ENCODE measurements around the gene RTN1.
A peak's percentile ranks its signal among the peaks of the same experiment; 100 is the strongest.

The RTN1 gene

GRCh38 chr14:59870277-59871165 is at the start of gene RTN1:
TSS of gene RTN1 (minus strand) at chr14:59870776. CDS start at chr14:59870630, 146 bp downstream.
- peak; percentile 25 for DNase-seq

GRCh38 chr14:59920378-59920683 is 49.8 kb upstream of the RTN1 start:
- DNase-seq, result no peak

- peak; percentile 67 for DNase-seq
Measured at GRCh38 chr14:59919570-59920377, 49.2 kb upstream of the RTN1 start, which contains the start of gene LRRC9. TSS of gene LRRC9 (plus strand) at chr14:59920144.

- DNase-seq, result peak; percentile 1
Measured at GRCh38 chr14:59918824-59919569, 48.4 kb upstream of the RTN1 start.

GRCh38 chr14:59913187-59913586 is 42.6 kb upstream of the RTN1 start:
- no peak for DNase-seq

- no peak for DNase-seq
Measured at GRCh38 chr14:59912443-59912842, 41.9 kb upstream of the RTN1 start.

- no peak for DNase-seq
Measured at GRCh38 chr14:59905188-59905587, 34.6 kb upstream of the RTN1 start.

GRCh38 chr14:59904184-59904583 is 33.6 kb upstream of the RTN1 start:
- DNase-seq, result no peak

- DNase-seq, result no peak
Measured at GRCh38 chr14:59900556-59900955, 30.0 kb upstream of the RTN1 start.

- DNase-seq, result no peak
Measured at GRCh38 chr14:59897757-59898383, 27.3 kb upstream of the RTN1 start.

- DNase-seq, result no peak
Measured at GRCh38 chr14:59895721-59896120, 25.1 kb upstream of the RTN1 start.

- no peak for DNase-seq
Measured at GRCh38 chr14:59890676-59891075, 20.1 kb upstream of the RTN1 start.

GRCh38 chr14:59882957-59883356 is 12.4 kb upstream of the RTN1 start:
- DNase-seq, result no peak

- no peak for DNase-seq
Measured at GRCh38 chr14:59871166-59871495, 555 bp upstream of the RTN1 start.

- no peak for DNase-seq
Measured at GRCh38 chr14:59869381-59870255, 958 bp downstream of the RTN1 start.

- no peak for DNase-seq
Measured at GRCh38 chr14:59868021-59868420, 2.6 kb downstream of the RTN1 start.

GRCh38 chr14:59863806-59864525 is 6.6 kb downstream of the RTN1 start:
- DNase-seq, result no peak

GRCh38 chr14:59857328-59857727 is 13.2 kb downstream of the RTN1 start:
- DNase-seq, result no peak

- DNase-seq, result no peak
Measured at GRCh38 chr14:59852350-59852749, 18.2 kb downstream of the RTN1 start.

GRCh38 chr14:59850458-59850857 is 20.1 kb downstream of the RTN1 start:
- DNase-seq, result no peak

GRCh38 chr14:59849411-59850130 is 21.0 kb downstream of the RTN1 start:
- DNase-seq, result no peak
